HepG2 (cell line): ENCODE measurements around the gene TBC1D12. TPM values are rescaled to one million over a fixed set of nuclear protein-coding genes. Genes with fewer than 3 reads are reported as not detected.

ENCODE experiments used
- DNMT3B ChIP-seq: conservative IDR thresholded peaks from 2 replicates; pipeline ENCODE4 v1.6.1; 2016; ENCODE audit warnings: missing biosample characterization, control low read depth
- EP300 ChIP-seq, 3 experiments: sonication (generic) in 1 of 3; formaldehyde crosslinking in 1 of 3; IDR thresholded peaks; 2 replicates each; pipeline versions ENCODE4 v1.5.1 to v1.6.1; 2011 to 2020; ENCODE audit warnings: low read depth in 2 of 3, low read length in 2 of 3, borderline replicate concordance in 1 of 3, improper control_type of control experiment in 1 of 3, mild to moderate bottlenecking in 1 of 3, missing genetic modification reagents in 1 of 3, moderate library complexity in 1 of 3
- HCFC1 ChIP-seq: fragments of 150-350 bp; IDR thresholded peaks from 2 replicates; pipeline ENCODE4 v1.6.1; 2014; ENCODE audit warnings: low read depth, low read length
- JARID2 ChIP-seq: sonication (generic); formaldehyde crosslinking; IDR thresholded peaks from 2 replicates; pipeline ENCODE4 v1.8.1; 2023; ENCODE audit warnings: missing genetic modification reagents, inconsistent platforms; ENCODE audit not compliant: insufficient replicate concordance
- LCORL ChIP-seq, 2 experiments: fragments of 450-650 bp in 1 of 2; sonication (generic) in 1 of 2; formaldehyde crosslinking in 1 of 2; IDR thresholded peaks; 2 replicates each; pipeline versions ENCODE4 v1.5.0 to v1.6.1; 2017 to 2020; ENCODE audit warnings: antibody characterized with exemption in 1 of 2, missing genetic modification reagents in 1 of 2
- MAFF ChIP-seq: IDR thresholded peaks from 2 replicates; pipeline ENCODE4 v1.6.1; 2011; ENCODE audit warnings: low read depth, low read length, improper control_type of control experiment
- NFE2 ChIP-seq: sonication (generic); formaldehyde crosslinking; IDR thresholded peaks from 2 replicates; pipeline ENCODE4 v1.4.0; 2020; ENCODE audit warnings: missing genetic modification reagents
- NFKB2 ChIP-seq: sonication (generic); formaldehyde crosslinking; IDR thresholded peaks from 2 replicates; pipeline ENCODE4 v1.4.0; 2020; ENCODE audit warnings: missing genetic modification reagents, borderline replicate concordance
- RBM39 ChIP-seq: fragments of 200-400 bp; formaldehyde crosslinking; IDR thresholded peaks from one replicate; pipeline ENCODE4 v1.6.1; 2018; ENCODE audit warnings: antibody characterized with exemption, mild to moderate bottlenecking, low read depth, low read length; ENCODE audit not compliant: poor library complexity, severe bottlenecking
- ZFY ChIP-seq: sonication (generic); formaldehyde crosslinking; IDR thresholded peaks from 2 replicates; pipeline ENCODE4 v1.4.0; 2020; ENCODE audit warnings: missing genetic modification reagents
- ZNF747 ChIP-seq: sonication (generic); formaldehyde crosslinking; IDR thresholded peaks from 2 replicates; pipeline ENCODE4 v1.8.1; 2023; ENCODE audit warnings: missing genetic modification reagents, mild to moderate bottlenecking, borderline replicate concordance
- ZNF839 ChIP-seq: sonication (generic); formaldehyde crosslinking; IDR thresholded peaks from 2 replicates; pipeline ENCODE4 v1.4.0; 2020; ENCODE audit warnings: missing genetic modification reagents, mild to moderate bottlenecking, borderline replicate concordance
- ZNF891 ChIP-seq: sonication (generic); formaldehyde crosslinking; IDR thresholded peaks from 2 replicates; pipeline ENCODE4 v1.5.0; 2020; ENCODE audit warnings: mild to moderate bottlenecking, missing genetic modification reagents
- polyA plus RNA-seq, 8 experiments: library from polyadenylated mRNA; depleted of rRNA in 3 of 8; stranded (reverse) in 7 of 8; unstranded in 1 of 8; fragments of >200 nt; fragmentation: Illumina TruSeq in 4 of 8; extraction: Trizol in 4 of 8; gene quantifications; 2 replicates each; pipeline versions ENCODE4 v1.2.1 to v1.2.3, GENCODE V29; 2011 to 2016; ENCODE audit warnings: low read depth in 4 of 8, missing spikeins in 1 of 8, mixed read lengths in 1 of 8; ENCODE audit not compliant: insufficient read depth in 1 of 8
- total RNA-seq, 5 experiments: library from RNA; depleted of rRNA; stranded (reverse); fragments of >200 nt; fragmentation: Illumina TruSeq; extraction: Trizol; gene quantifications; 2 replicates each; pipeline ENCODE4 v1.2.3, GENCODE V29; 2016; ENCODE audit warnings: low read depth in 1 of 5
- TF ChIP-seq, protein P1 (sequence below): sonication (generic); formaldehyde crosslinking; IDR thresholded peaks from 2 replicates; pipeline ENCODE4 v1.5.1; 2020; ENCODE audit warnings: mild to moderate bottlenecking, missing genetic modification reagents, moderate library complexity
- TF ChIP-seq, protein P2 (sequence below): sonication (generic); formaldehyde crosslinking; IDR thresholded peaks from 2 replicates; pipeline ENCODE4 v1.4.0; 2020; ENCODE audit warnings: missing genetic modification reagents
- TF ChIP-seq, protein P3 (sequence below): sonication (generic); formaldehyde crosslinking; IDR thresholded peaks from 2 replicates; pipeline ENCODE4 v1.9.0; 2021; ENCODE audit warnings: missing genetic modification reagents, mild to moderate bottlenecking, borderline replicate concordance

Gene TBC1D12
- total and polyA plus RNA-seq, 2 of the 13 experiments (the other 11 are each of a cell fraction or from before 2014, with no cell fraction given), result 5.7 to 6.2 TPM

DNA sequence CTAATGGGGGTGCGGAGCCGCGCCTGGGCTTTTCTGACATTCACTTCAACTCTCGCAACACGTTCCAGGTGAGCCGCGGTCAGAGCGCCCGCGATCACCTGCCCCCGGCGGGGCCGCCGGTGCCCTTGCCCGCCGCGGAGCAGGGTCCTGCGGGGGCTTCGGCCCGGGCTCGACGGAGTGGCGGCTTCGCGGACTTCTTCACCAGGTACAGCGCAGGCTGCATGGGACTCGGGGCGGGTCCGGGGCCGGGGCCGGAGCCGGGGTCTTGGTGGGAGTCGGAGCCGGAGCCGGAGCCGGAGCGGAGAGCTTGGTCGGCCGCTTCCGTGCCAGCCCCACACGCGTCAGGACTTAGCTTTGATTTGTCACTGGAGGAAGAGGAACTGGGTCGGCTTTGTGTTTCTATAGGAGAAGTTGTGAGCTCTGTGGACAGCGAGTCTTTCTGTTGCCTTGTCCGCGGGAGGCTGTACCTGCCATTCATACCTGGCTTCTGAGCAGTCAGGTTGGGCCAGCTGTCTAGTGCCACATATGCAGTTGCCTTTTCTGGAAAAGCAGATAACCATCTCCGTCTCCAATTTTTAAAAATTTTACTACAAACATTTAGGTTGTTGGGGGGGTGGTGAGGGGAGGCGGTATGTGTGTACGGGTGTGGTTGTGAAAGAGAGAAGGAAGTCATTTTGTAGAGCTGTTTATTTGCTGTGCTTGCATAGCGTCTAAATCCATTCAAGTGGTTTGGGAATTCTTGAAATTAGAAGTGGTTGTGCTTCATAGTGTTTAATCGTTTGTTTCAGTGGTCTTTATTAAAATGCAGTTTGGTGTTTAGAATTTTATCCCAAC is 1.3 kb downstream of the TBC1D12 start (continued):
- TF ChIP-seq, protein P1, sequence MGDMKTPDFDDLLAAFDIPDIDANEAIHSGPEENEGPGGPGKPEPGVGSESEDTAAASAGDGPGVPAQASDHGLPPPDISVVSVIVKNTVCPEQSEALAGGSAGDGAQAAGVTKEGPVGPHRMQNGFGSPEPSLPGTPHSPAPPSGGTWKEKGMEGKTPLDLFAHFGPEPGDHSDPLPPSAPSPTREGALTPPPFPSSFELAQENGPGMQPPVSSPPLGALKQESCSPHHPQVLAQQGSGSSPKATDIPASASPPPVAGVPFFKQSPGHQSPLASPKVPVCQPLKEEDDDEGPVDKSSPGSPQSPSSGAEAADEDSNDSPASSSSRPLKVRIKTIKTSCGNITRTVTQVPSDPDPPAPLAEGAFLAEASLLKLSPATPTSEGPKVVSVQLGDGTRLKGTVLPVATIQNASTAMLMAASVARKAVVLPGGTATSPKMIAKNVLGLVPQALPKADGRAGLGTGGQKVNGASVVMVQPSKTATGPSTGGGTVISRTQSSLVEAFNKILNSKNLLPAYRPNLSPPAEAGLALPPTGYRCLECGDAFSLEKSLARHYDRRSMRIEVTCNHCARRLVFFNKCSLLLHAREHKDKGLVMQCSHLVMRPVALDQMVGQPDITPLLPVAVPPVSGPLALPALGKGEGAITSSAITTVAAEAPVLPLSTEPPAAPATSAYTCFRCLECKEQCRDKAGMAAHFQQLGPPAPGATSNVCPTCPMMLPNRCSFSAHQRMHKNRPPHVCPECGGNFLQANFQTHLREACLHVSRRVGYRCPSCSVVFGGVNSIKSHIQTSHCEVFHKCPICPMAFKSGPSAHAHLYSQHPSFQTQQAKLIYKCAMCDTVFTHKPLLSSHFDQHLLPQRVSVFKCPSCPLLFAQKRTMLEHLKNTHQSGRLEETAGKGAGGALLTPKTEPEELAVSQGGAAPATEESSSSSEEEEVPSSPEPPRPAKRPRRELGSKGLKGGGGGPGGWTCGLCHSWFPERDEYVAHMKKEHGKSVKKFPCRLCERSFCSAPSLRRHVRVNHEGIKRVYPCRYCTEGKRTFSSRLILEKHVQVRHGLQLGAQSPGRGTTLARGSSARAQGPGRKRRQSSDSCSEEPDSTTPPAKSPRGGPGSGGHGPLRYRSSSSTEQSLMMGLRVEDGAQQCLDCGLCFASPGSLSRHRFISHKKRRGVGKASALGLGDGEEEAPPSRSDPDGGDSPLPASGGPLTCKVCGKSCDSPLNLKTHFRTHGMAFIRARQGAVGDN, result peak; percentile 11; the same call in 1 of the 2 replicates
- TF ChIP-seq NFE2 (CRISPR knock-in tag) (no peak), HCFC1 (no peak), MAFF (peak; percentile 22; the same call in 1 of the 2 replicates), EP300 (IDR thresholded peaks at IDR 0.05; ENCODE audit: low read depth in 2 of 2, low read length in 2 of 2) (0 out of 4 replicates have a peak, but pooled peaks of 1 of the 2 experiments have one; percentile 12), EP300 (CRISPR knock-in tag; IDR thresholded peaks at IDR 0.05; ENCODE audit: borderline replicate concordance) (no peak), ZFY (CRISPR knock-in tag) (no peak), DNMT3B (CRISPR knock-in tag) (no peak), RBM39 (no peak), NFKB2 (CRISPR knock-in tag) (no peak), LCORL (IDR thresholded peaks at IDR 0.05) (no peak), LCORL (CRISPR knock-in tag; IDR thresholded peaks at IDR 0.05) (no peak), ZNF747 (CRISPR knock-in tag) (no peak), ZNF891 (CRISPR knock-in tag) (0 out of 2 replicates have a peak, but pooled peaks have one; percentile 3), ZNF839 (no peak), JARID2 (CRISPR knock-in tag) (no peak)
- TF ChIP-seq, protein P2, sequence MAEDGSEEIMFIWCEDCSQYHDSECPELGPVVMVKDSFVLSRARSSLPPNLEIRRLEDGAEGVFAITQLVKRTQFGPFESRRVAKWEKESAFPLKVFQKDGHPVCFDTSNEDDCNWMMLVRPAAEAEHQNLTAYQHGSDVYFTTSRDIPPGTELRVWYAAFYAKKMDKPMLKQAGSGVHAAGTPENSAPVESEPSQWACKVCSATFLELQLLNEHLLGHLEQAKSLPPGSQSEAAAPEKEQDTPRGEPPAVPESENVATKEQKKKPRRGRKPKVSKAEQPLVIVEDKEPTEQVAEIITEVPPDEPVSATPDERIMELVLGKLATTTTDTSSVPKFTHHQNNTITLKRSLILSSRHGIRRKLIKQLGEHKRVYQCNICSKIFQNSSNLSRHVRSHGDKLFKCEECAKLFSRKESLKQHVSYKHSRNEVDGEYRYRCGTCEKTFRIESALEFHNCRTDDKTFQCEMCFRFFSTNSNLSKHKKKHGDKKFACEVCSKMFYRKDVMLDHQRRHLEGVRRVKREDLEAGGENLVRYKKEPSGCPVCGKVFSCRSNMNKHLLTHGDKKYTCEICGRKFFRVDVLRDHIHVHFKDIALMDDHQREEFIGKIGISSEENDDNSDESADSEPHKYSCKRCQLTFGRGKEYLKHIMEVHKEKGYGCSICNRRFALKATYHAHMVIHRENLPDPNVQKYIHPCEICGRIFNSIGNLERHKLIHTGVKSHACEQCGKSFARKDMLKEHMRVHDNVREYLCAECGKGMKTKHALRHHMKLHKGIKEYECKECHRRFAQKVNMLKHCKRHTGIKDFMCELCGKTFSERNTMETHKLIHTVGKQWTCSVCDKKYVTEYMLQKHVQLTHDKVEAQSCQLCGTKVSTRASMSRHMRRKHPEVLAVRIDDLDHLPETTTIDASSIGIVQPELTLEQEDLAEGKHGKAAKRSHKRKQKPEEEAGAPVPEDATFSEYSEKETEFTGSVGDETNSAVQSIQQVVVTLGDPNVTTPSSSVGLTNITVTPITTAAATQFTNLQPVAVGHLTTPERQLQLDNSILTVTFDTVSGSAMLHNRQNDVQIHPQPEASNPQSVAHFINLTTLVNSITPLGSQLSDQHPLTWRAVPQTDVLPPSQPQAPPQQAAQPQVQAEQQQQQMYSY, result peak; percentile 68; the same call in 1 of the 2 replicates
- TF ChIP-seq, protein P3, sequence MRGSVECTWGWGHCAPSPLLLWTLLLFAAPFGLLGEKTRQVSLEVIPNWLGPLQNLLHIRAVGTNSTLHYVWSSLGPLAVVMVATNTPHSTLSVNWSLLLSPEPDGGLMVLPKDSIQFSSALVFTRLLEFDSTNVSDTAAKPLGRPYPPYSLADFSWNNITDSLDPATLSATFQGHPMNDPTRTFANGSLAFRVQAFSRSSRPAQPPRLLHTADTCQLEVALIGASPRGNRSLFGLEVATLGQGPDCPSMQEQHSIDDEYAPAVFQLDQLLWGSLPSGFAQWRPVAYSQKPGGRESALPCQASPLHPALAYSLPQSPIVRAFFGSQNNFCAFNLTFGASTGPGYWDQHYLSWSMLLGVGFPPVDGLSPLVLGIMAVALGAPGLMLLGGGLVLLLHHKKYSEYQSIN (CRISPR knock-in tag), result no peak
